ENCODE measurements around the gene WDR82.
"Not testable (repeated sequence)": the region's sequence is repeated elsewhere in the genome, so short reads cannot be mapped to it uniquely, and the experiment has no call there.

The WDR82 gene

DNA sequence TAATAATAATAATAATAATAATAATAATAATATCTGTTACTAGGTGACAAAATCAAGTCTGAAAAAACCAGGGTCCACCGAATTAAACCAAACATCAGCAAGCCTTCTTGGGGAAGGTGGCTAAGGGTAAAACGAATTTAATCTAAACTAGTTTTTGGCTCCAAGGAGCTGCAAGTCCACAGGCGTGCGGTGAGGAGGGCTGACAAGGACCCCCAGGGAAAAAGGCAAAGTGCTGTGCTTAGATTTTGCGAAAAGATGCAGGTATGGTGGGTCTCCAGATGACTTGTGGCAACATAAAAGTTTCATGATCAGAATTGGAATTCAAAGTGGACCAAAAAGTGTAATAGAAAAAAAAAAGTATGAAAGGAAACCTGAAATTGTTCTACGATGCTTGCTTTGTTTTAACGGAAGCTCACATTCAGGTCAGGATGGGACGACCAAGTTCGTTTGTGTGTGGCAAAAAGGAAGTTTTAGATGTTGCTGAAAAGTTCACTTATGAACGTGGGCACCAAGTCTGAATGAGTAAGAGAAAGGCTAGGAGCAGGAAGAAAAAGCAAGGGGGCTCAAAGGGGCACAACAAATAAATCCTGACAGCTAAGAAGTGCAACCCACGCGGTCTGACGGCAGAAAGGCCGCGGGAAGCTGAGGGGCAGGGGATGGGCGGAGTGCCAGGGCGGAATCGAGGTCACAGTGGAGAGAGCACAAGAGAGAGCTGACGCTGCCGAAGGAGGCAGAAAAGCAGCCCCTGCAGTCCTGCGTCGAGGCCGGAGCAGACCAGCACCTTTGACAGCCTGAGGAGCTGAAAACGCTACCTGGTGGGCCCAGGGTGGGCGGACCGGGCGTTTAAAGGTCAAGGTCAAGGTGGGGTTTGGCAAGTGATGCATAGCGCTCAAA lies 1.1 kb downstream of the WDR82 start:
- TF ChIP-seq, protein P1, sequence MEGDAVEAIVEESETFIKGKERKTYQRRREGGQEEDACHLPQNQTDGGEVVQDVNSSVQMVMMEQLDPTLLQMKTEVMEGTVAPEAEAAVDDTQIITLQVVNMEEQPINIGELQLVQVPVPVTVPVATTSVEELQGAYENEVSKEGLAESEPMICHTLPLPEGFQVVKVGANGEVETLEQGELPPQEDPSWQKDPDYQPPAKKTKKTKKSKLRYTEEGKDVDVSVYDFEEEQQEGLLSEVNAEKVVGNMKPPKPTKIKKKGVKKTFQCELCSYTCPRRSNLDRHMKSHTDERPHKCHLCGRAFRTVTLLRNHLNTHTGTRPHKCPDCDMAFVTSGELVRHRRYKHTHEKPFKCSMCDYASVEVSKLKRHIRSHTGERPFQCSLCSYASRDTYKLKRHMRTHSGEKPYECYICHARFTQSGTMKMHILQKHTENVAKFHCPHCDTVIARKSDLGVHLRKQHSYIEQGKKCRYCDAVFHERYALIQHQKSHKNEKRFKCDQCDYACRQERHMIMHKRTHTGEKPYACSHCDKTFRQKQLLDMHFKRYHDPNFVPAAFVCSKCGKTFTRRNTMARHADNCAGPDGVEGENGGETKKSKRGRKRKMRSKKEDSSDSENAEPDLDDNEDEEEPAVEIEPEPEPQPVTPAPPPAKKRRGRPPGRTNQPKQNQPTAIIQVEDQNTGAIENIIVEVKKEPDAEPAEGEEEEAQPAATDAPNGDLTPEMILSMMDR (IDR thresholded peaks at IDR 0.05; ENCODE audit: borderline replicate concordance, insufficient read depth, low read depth, low read length), result no peak

DNA sequence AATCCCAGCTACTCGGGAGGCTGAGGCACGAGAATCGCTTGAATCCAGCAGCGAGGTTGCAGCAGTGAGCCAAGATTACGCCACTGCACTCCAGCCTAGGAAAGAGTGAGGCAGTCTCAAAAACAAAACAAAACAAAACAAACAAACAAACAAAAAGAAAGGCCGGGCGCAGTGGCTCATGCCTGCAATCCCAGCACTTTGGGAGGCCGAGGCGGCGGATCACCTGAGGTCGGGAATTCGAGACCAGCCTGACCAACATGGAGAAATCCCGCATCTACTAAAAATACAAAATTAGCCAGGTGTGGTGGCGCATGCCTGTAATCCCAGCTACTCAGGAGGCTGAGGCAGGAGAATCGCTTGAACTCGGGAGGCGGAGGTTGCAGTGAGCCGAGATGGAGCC lies 3.7 kb downstream of the WDR82 start:
- H3K4me3 ChIP-seq (ENCODE audit: low read depth, low read length), result not testable (repeated sequence)

More for the DNA sequence above, 1.1 kb downstream of the WDR82 start:
- peak overlapping the region; percentile 93 for H3K4me3 ChIP-seq (ENCODE audit: low read depth, low read length)

DNA sequence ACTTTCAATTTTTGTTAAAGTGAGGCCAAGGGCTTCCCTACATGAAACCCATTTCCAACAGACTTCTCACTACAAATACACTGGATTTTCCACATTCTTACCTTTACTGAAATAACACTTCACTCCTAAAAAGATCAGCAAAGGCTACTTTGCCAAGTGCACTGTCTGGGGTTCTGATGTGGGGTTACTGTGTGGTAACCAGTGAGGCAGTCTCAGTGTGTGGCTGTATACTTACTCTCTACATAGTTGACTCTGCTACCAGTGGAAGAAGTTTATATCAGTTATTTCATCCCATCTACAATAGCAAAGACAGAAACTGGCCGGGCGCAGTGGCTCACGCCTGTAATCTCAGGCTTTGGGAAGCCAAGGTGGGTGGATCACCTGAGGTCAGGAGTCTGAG lies 5.6 kb downstream of the WDR82 start:
- TF ChIP-seq, protein P1 (IDR thresholded peaks at IDR 0.05; ENCODE audit: borderline replicate concordance, insufficient read depth, low read depth, low read length), result no peak

DNA sequence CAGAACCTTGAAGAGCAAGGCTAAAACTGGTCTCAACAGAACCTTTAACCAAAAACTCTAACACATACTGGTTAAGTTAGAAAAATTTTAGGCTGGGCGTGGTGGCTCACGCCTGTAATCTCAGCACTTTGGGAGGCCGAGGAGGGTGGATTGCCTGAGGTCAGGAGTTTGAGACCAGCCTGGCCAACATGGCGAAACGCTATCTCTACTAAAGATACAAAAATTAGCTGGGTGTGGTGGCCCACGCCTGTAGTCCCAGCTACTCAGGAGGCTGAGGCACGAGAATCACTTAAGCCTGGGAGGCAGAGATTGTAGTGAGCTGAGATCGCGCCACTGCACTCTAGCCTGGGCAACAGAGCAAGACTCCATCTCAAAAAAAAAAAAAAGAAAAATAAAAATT lies 6.3 kb downstream of the WDR82 start:
- H3K4me3 ChIP-seq (ENCODE audit: low read depth, low read length), result not testable (repeated sequence)

More for the DNA sequence above, 5.6 kb downstream of the WDR82 start:
- no peak overlapping the region for H3K4me3 ChIP-seq (ENCODE audit: low read depth, low read length)

DNA sequence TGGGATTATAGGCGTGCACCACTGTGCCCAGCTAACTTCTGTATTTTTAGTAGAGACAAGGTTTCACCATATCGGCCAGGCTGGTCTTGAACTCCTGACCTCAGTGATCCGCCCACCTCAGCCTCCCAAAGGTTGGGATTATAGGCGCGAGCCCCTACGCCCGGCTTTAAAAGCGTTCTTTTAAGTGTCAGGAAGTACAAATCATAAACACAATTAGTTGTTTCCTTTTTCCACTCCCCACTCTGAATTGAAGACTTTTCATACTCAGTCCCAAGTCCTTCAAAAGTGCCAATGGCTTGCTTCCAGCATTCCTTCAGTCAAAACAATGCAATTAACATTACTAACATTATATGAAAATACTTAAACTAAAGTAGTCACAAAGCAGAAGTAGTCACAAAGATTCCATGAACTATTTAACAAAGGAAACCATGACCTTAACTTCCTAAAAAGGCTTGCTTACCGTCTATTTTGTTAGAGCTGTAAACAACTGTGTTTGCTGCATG lies 8.1 kb downstream of the WDR82 start:
- H3K4me3 ChIP-seq (ENCODE audit: low read depth, low read length), result no peak overlapping the region

DNA sequence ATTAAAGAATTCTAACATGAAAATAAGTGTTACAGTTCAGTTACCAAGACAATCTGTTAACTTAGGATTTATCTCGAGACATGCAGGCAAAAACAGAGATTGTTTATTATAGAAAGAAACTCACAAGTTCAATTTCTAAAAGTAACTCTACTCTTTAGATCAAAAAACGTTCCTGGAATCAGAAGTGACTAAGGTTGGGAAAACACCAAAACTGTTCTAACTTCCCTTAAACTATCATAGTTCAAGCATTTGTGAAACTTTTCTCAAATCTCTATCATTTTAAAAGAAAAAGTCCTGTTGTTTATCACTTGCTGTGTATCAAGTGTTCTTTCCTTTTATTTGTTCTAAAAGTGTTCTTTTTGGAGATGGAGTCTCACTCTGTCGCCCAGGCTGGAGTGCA lies 8.7 kb downstream of the WDR82 start:
- no peak overlapping the region for H3K4me3 ChIP-seq (ENCODE audit: low read depth, low read length)
- TF ChIP-seq, protein P1 (IDR thresholded peaks at IDR 0.05; ENCODE audit: borderline replicate concordance, insufficient read depth, low read depth, low read length), result no peak

More for the DNA sequence above, 8.1 kb downstream of the WDR82 start:
- TF ChIP-seq, protein P1 (IDR thresholded peaks at IDR 0.05; ENCODE audit: borderline replicate concordance, insufficient read depth, low read depth, low read length), result no peak

GRCh38 chr3:52268036-52268435 lies 10.4 kb downstream of the WDR82 start:
- H3K4me3 ChIP-seq (ENCODE audit: low read depth, low read length), result no peak overlapping the region
- TF ChIP-seq, protein P1 (IDR thresholded peaks at IDR 0.05; ENCODE audit: borderline replicate concordance, insufficient read depth, low read depth, low read length), result no peak

DNA sequence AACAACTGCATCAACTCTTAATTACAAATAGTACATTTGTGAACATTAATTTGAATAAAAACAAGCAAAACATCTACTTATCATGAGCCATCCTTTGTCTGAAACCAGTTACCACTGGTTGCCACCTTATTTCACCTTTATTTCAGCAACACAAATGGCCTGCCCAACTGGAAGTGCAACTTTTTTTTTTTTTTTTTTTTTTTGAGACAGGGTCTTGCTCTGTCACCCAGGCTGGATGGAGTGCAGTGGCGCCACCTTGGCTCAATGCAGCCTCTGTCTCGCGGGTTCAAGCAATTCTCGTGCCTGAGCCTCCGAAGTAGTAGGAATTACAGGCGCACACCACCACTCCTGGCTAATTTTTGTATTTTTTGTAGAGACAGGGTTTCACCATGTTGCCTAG lies 13.1 kb downstream of the WDR82 start:
- TF ChIP-seq, protein P1 (IDR thresholded peaks at IDR 0.05; ENCODE audit: borderline replicate concordance, insufficient read depth, low read depth, low read length), result no peak
- no peak overlapping the region for H3K4me3 ChIP-seq (ENCODE audit: low read depth, low read length)

Measured in GM12875 (cell line).